GM12878 (cell line): Measurements from ENCODE around the gene ITGA1. TPM values are rescaled to one million over a fixed set of nuclear protein-coding genes. Genes with fewer than 3 reads are reported as not detected.

ENCODE experiments used
- ATAC-seq: fragments of 200-7000 bp; cut with Tn5 transposase; 3 replicates; pipeline ENCODE4 v1.9.1; 2020; ENCODE audit warnings: mild to moderate bottlenecking, moderate library complexity
- BruUV-seq: library from RNA; stranded (reverse); fragments of 400-500 nt; replicated peaks from 2 replicates; lab custom pipeline; 2021; lab: Mats Ljungman, UMichigan
- CTCF ChIA-PET: fragments of 300-600 bp; sonication (Branson Sonifier 250); formaldehyde crosslinking; extraction: SDS; loops from one replicate; lab custom pipeline; 2021; ENCODE audit warnings: inconsistent platforms; lab: Yijun Ruan, JAX
- POLR2A ChIA-PET: fragments of 350-600 bp; formaldehyde crosslinking; extraction: SDS; loops from one replicate; lab custom pipeline; 2021; ENCODE audit warnings: inconsistent platforms; lab: Charles Lee
- RAD21 ChIA-PET: fragments of 300-600 bp; sonication (Branson Sonifier 250); formaldehyde crosslinking; loops from one replicate; lab custom pipeline; 2023; ENCODE audit warnings: antibody characterized with exemption; ENCODE audit not compliant: unreplicated experiment; lab: Charles Lee
- SMC1A ChIA-PET: fragments of 300-600 bp; sonication (Branson Sonifier 250); formaldehyde crosslinking; loops from one replicate; lab custom pipeline; 2023; ENCODE audit not compliant: unreplicated experiment, uncharacterized antibody; lab: Charles Lee
- DNase-seq: peaks from one replicate; pipeline ENCODE4 v3.0.0-alpha.2; 2011; ENCODE audit warnings: low read depth, low spot score
- FAIRE-seq: peaks from 3 replicates; lab custom pipeline; 2011; peaks lifted over from hg19 to GRCh38; lab: Jason Lieb, UNC
- H2AFZ ChIP-seq: 2 replicates; pipeline ENCODE4 v1.6.0; 2011; ENCODE audit warnings: low read depth, low read length, control low read depth; ENCODE audit not compliant: control insufficient read depth
- H3K27ac ChIP-seq: 2 replicates; pipeline ENCODE4 v1.5.1; 2011; ENCODE audit warnings: control low read depth; ENCODE audit not compliant: control insufficient read depth, insufficient read depth
- H3K27me3 ChIP-seq, 2 experiments: replicated peaks in 1 of 2; 2 replicates each; pipeline versions ENCODE4 v1.6.0 to v1.6.1; 2011; ENCODE audit warnings: low read length in 1 of 2; ENCODE audit not compliant: control insufficient read depth in 2 of 2, insufficient read depth in 2 of 2
- H3K36me3 ChIP-seq, 2 experiments: 2 replicates each; pipeline ENCODE4 v1.5.1; 2011; ENCODE audit warnings: low read length in 1 of 2; ENCODE audit not compliant: control insufficient read depth in 2 of 2, insufficient read depth in 2 of 2
- H3K4me1 ChIP-seq: 2 replicates; pipeline ENCODE4 v1.6.1; 2011; ENCODE audit warnings: mild to moderate bottlenecking, low read length, moderate library complexity, mixed read lengths; ENCODE audit not compliant: control insufficient read depth, insufficient read depth
- H3K4me2 ChIP-seq: 2 replicates; pipeline ENCODE4 v1.6.0; 2011; ENCODE audit warnings: control low read depth; ENCODE audit not compliant: control insufficient read depth, insufficient read depth
- H3K4me3 ChIP-seq: fragments of 200-600 bp; sonication (generic); 2 replicates; pipeline ENCODE4 v1.5.1; 2016
- H3K79me2 ChIP-seq: 2 replicates; pipeline ENCODE4 v1.6.0; 2011; ENCODE audit warnings: low read length; ENCODE audit not compliant: control insufficient read depth, insufficient read depth
- H3K9ac ChIP-seq: 2 replicates; pipeline ENCODE4 v1.8.0; 2011; ENCODE audit warnings: low read length, control low read depth, mixed read lengths; ENCODE audit not compliant: control insufficient read depth, insufficient read depth
- H3K9me3 ChIP-seq: replicated peaks from 3 replicates; pipeline ENCODE4 v1.5.1; 2011; ENCODE audit warnings: mild to moderate bottlenecking, low read length; ENCODE audit not compliant: control insufficient read depth, insufficient read depth
- H4K20me1 ChIP-seq: 2 replicates; pipeline ENCODE4 v1.6.0; 2011; ENCODE audit not compliant: control insufficient read depth, insufficient read depth
- CHD1 ChIP-seq: IDR thresholded peaks from 2 replicates; pipeline ENCODE4 v1.6.1; 2012; ENCODE audit warnings: low read depth, low read length, improper control_type of control experiment
- E4F1 ChIP-seq: fragments of 450-650 bp; IDR thresholded peaks from 2 replicates; pipeline ENCODE4 v1.6.1; 2018; ENCODE audit warnings: borderline replicate concordance, mild to moderate bottlenecking; ENCODE audit not compliant: partially characterized antibody
- ETV6 ChIP-seq, 2 experiments: fragments of 450-650 bp in 1 of 2; IDR thresholded peaks in 1 of 2; conservative IDR thresholded peaks in 1 of 2; 2 replicates each; pipeline ENCODE4 v1.6.1; 2014; ENCODE audit warnings: antibody characterized with exemption in 1 of 2, borderline replicate concordance in 1 of 2, low read depth in 1 of 2, mild to moderate bottlenecking in 1 of 2, moderate library complexity in 1 of 2
- NFXL1 ChIP-seq: fragments of 450-650 bp; IDR thresholded peaks from 2 replicates; pipeline ENCODE4 v1.6.1; 2017; ENCODE audit warnings: antibody characterized with exemption, mild to moderate bottlenecking, borderline replicate concordance
- PKNOX1 ChIP-seq: fragments of 450-650 bp; IDR thresholded peaks from 2 replicates; pipeline ENCODE4 v1.6.1; 2016; ENCODE audit warnings: mild to moderate bottlenecking
- POU2F2 ChIP-seq: IDR thresholded peaks from 3 replicates; pipeline ENCODE4 v1.6.1; 2011; ENCODE audit warnings: low read depth, mild to moderate bottlenecking, low read length, borderline replicate concordance
- SMARCA5 ChIP-seq: fragments of 450-650 bp; IDR thresholded peaks from 2 replicates; pipeline ENCODE4 v1.6.1; 2017; ENCODE audit warnings: mild to moderate bottlenecking
- SREBF1 ChIP-seq: IDR thresholded peaks from 2 replicates; pipeline ENCODE4 v1.6.1; 2012; ENCODE audit warnings: mild to moderate bottlenecking, low read length
- SUZ12 ChIP-seq: fragments of 200-600 bp; sonication (generic); IDR thresholded peaks from one replicate; pipeline ENCODE4 v1.6.1; 2018; ENCODE audit warnings: antibody characterized with exemption, mild to moderate bottlenecking; ENCODE audit not compliant: unreplicated experiment
- ZBED1 ChIP-seq: IDR thresholded peaks from 2 replicates; pipeline ENCODE4 v1.6.1; 2016; ENCODE audit warnings: borderline replicate concordance
- ZBTB33 ChIP-seq: fragments of 450-650 bp; IDR thresholded peaks from 2 replicates; pipeline ENCODE4 v1.6.1; 2017; ENCODE audit warnings: mild to moderate bottlenecking
- ZNF687 ChIP-seq: fragments of 450-650 bp; IDR thresholded peaks from 2 replicates; pipeline ENCODE4 v1.6.1; 2017; ENCODE audit warnings: mild to moderate bottlenecking, moderate library complexity
- WGBS: methylation state at CpG from one replicate; pipeline ENCODE4 v1.1.6; 2016; ENCODE audit warnings: low lambda C conversion rate; ENCODE audit not compliant: insufficient replicate concordance, insufficient coverage; ENCODE audit errors: missing lambda C conversion rate; 5-methylcytosine and 5-hydroxymethylcytosine counted together
- in situ Hi-C: fragments of 300-500 bp; cut with MboI; formaldehyde crosslinking; loops from 9 replicates; pipeline ENCODE4 v1.14.3; 2018; ENCODE audit warnings: mixed read lengths
- intact Hi-C: fragments of 100-400 bp; cut with micrococcal nuclease; formaldehyde crosslinking; loops from one replicate; pipeline ENCODE4 v1.14.2; 2022; ENCODE audit not compliant: unreplicated experiment
- polyA plus RNA-seq, 11 experiments: library from polyadenylated mRNA; depleted of rRNA in 4 of 11; unstranded in 6 of 11; stranded (reverse) in 5 of 11; fragments of >200 nt; fragmentation: Nextera tagmentation in 4 of 11; fragmentation: Illumina TruSeq in 1 of 11; extraction: Ambion mirVana in 4 of 11; extraction: Trizol in 1 of 11; gene quantifications; 1 replicate in 1 of 11; 2 replicates in 10 of 11; pipeline versions ENCODE4 v1.2.1 to v1.2.3, GENCODE V29; 2011 to 2016; ENCODE audit warnings: inconsistent platforms in 2 of 11, missing spikeins in 2 of 11, low read depth in 1 of 11
- total RNA-seq, 4 experiments: library from RNA; depleted of rRNA in 3 of 4; stranded (reverse); fragments of >200 nt in 3 of 4; fragmentation: Illumina TruSeq in 1 of 4; extraction: Trizol in 1 of 4; gene quantifications; 2 replicates each; pipeline versions ENCODE4 v1.2.1 to v1.2.3, GENCODE V29; 2013 to 2021

Gene ITGA1
- total and polyA plus RNA-seq, 10 of the 15 experiments (the other 5 are each of a cell fraction or from before 2014, with no cell fraction given): 0.02 to 0.56 (median 0.19) TPM

- no peak for TF ChIP-seq E4F1
Measured at GRCh38 chr5:52838326-52839015, 50.8 kb downstream of the ITGA1 start (continued).

- ATAC-seq: no peak
- POLR2A ChIA-PET: no interaction called here
- no TSS peak for BruUV-seq
- TF ChIP-seq SMARCA5 (no peak), SREBF1 (no peak), POU2F2 (no peak), ETV6 (conservative IDR thresholded peaks at IDR 0.05 in 1 of 2, IDR thresholded peaks at IDR 0.05 in 1 of 2; ENCODE audit: borderline replicate concordance in 1 of 2, low read depth in 1 of 2) (no peak), ZBTB33 (no peak), SUZ12 (no peak), CHD1 (no peak), NFXL1 (no peak), ZBED1 (no peak), ZNF687 (no peak), PKNOX1 (no peak)
Measured at GRCh38 chr5:52839285-52839684, 51.6 kb downstream of the ITGA1 start.

More at GRCh38 chr5:52839285-52839684, 51.6 kb downstream of the ITGA1 start:
- Histone ChIP-seq H4K20me1 (no peaks in the 10 kb centered on the region), H3K9ac (no peak overlapping the region), H3K27me3 (no peaks in the 10 kb centered on the region), H3K4me3 (no peak overlapping the region), H2AFZ (no peak overlapping the region), H3K36me3 (no peaks in the 10 kb centered on the region), H3K79me2 (no peaks in the 10 kb centered on the region), H3K4me1 (no peaks in the 10 kb centered on the region), H3K4me2 (no peak overlapping the region), H3K27ac (no peak overlapping the region), H3K9me3 (no peaks in the 10 kb centered on the region)
- ChIA-PET CTCF (interaction anchor here (1.0 kb wide), 1 partner anchor 76 kb away, joined by 3 read pairs; no protein-coding TSS in a partner anchor), SMC1A (no interaction called here), RAD21 (interaction anchor here (0.7 kb wide), 1 partner anchor 23 kb away, joined by 3 read pairs; no protein-coding TSS in a partner anchor)
- in situ Hi-C loops (no loop called here), intact Hi-C loops (no loop called here)
- DNase-seq (no peak), FAIRE-seq (no peak)
- WGBS: 7% methylated on average over 1 of the region's 1 CpG
